ENCODE results near the gene CELF1.

CELF1 gene

GRCh38 chr11:47509077-47509536 is 43.8 kb downstream of the CELF1 start:
- no peak for DNase-seq (ENCODE audit: low read depth in 2 of 2)

GRCh38 chr11:47508240-47508957 is 44.5 kb downstream of the CELF1 start:
- no peak for DNase-seq (ENCODE audit: low read depth in 2 of 2)

- no peak for DNase-seq (ENCODE audit: low read depth in 2 of 2)
Observed at GRCh38 chr11:47507563-47508239, 45.2 kb downstream of the CELF1 start.

GRCh38 chr11:47506795-47507562 is 46.0 kb downstream of the CELF1 start:
- DNase-seq (ENCODE audit: low read depth in 2 of 2), result no peak

GRCh38 chr11:47506373-47506772 is 46.6 kb downstream of the CELF1 start:
- DNase-seq (ENCODE audit: low read depth in 2 of 2), result no peak

GRCh38 chr11:47504910-47505309 is 48.0 kb downstream of the CELF1 start:
- no peak for DNase-seq (ENCODE audit: low read depth in 2 of 2)

GRCh38 chr11:47503227-47503626 is 49.7 kb downstream of the CELF1 start:
- DNase-seq (ENCODE audit: low read depth in 2 of 2), result no peak

- no peak for DNase-seq (ENCODE audit: low read depth in 2 of 2)
Observed at GRCh38 chr11:47502767-47503166, 50.2 kb downstream of the CELF1 start.

- no peak for DNase-seq (ENCODE audit: low read depth in 2 of 2)
Observed at GRCh38 chr11:47501101-47501500, 51.8 kb downstream of the CELF1 start.

GRCh38 chr11:47500121-47500520 is 52.8 kb downstream of the CELF1 start:
- DNase-seq (ENCODE audit: low read depth in 2 of 2), result no peak

- no peak for DNase-seq (ENCODE audit: low read depth in 2 of 2)
Observed at GRCh38 chr11:47499614-47500013, 53.3 kb downstream of the CELF1 start.

- no peak for DNase-seq (ENCODE audit: low read depth in 2 of 2)
Observed at GRCh38 chr11:47499161-47499560, 53.8 kb downstream of the CELF1 start.

GRCh38 chr11:47498584-47499152 is 54.3 kb downstream of the CELF1 start:
- no peak for DNase-seq (ENCODE audit: low read depth in 2 of 2)

GRCh38 chr11:47498149-47498548 is 54.8 kb downstream of the CELF1 start:
- DNase-seq (ENCODE audit: low read depth in 2 of 2), result no peak

- DNase-seq (ENCODE audit: low read depth in 2 of 2), result no peak
Observed at GRCh38 chr11:47496808-47497207, 56.1 kb downstream of the CELF1 start.

- no peak for DNase-seq (ENCODE audit: low read depth in 2 of 2)
Observed at GRCh38 chr11:47495856-47496217, 57.1 kb downstream of the CELF1 start.

GRCh38 chr11:47495011-47495855 is 57.7 kb downstream of the CELF1 start:
- no peak for DNase-seq (ENCODE audit: low read depth in 2 of 2)

- no peak for DNase-seq (ENCODE audit: low read depth in 2 of 2)
Observed at GRCh38 chr11:47489395-47489755, 63.6 kb downstream of the CELF1 start.

GRCh38 chr11:47488674-47489394 is 64.1 kb downstream of the CELF1 start:
- DNase-seq (ENCODE audit: low read depth in 2 of 2), result no peak

- DNase-seq (ENCODE audit: low read depth in 2 of 2), result no peak
Observed at GRCh38 chr11:47488111-47488510, 64.8 kb downstream of the CELF1 start.

- no peak for DNase-seq (ENCODE audit: low read depth in 2 of 2)
Observed at GRCh38 chr11:47487421-47487820, 65.5 kb downstream of the CELF1 start.
